WI38 (cell line): Measurements from ENCODE around the gene QSOX1.

Experiments used
- H3K4me3 ChIP-seq: 2 replicates; pipeline ENCODE4 v1.5.1; 2011; ENCODE audit warnings: low read depth, mild to moderate bottlenecking, control low read depth, low read length
- CTCF ChIP-seq: IDR thresholded peaks from 2 replicates; pipeline ENCODE4 v1.5.1; 2012; ENCODE audit warnings: low read depth, mild to moderate bottlenecking, control low read depth, low read length

QSOX1 gene

GRCh38 chr1:180204231-180204630 lies 49.6 kb downstream of the QSOX1 start:
- no peak for TF ChIP-seq CTCF
- H3K4me3 ChIP-seq = no peak overlapping the region

GRCh38 chr1:180206581-180206980 lies 51.9 kb downstream of the QSOX1 start:
- H3K4me3 ChIP-seq = no peak overlapping the region
- TF ChIP-seq CTCF = no peak

- no peak overlapping the region for H3K4me3 ChIP-seq
- TF ChIP-seq CTCF = no peak
These were observed 53.6 kb downstream of the QSOX1 start for GRCh38 chr1:180208264-180208663.

GRCh38 chr1:180210008-180210620 lies 55.4 kb downstream of the QSOX1 start:
- TF ChIP-seq CTCF = no peak
- H3K4me3 ChIP-seq = no peak overlapping the region

- H3K4me3 ChIP-seq = no peak overlapping the region
- TF ChIP-seq CTCF = no peak
These were observed 56.6 kb downstream of the QSOX1 start for GRCh38 chr1:180211156-180211859.

GRCh38 chr1:180211860-180212229 lies 57.2 kb downstream of the QSOX1 start:
- TF ChIP-seq CTCF = no peak
- no peak overlapping the region for H3K4me3 ChIP-seq

- H3K4me3 ChIP-seq = no peak overlapping the region
- TF ChIP-seq CTCF = no peak
These were observed 58.9 kb downstream of the QSOX1 start for GRCh38 chr1:180213401-180214170.
